Measurements from ENCODE around the gene FAM110C. TPM values are rescaled to one million over a fixed set of nuclear protein-coding genes. Genes with fewer than 3 reads are reported as not detected.
"Not testable (repeated sequence)": the region's sequence is repeated elsewhere in the genome, so short reads cannot be mapped to it uniquely, and the experiment has no call there.

FAM110C gene
- total RNA-seq, 1 donor from 2014 or later: 1.2 TPM

DNA sequence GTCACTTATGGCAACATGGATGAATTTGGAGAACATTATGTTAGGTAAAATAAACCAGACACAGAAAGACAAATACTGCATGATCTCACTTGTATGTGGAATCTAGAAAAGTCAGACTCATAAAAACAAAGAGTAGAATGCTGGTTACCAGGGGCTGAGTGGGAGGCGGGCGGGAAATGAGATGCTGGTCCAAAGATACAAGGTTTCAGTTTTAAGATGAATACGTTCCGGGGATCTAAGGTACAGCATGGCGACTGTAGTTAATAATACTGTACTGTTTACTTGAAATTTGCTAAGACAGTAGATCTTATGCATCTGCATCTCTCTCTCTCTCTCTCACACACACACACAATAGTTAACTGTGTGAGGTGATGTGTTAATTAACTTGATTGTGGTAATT lies 14.2 kb downstream of the FAM110C start:
- no peak overlapping the region for H3K4me3 Mint-ChIP-seq
- H3K36me3 Mint-ChIP-seq (ENCODE audit: low read depth): peaks cover 8% of the 10 kb centered on the region
- peaks cover 97% of the 10 kb centered on the region for H3K4me1 Mint-ChIP-seq (ENCODE audit: low read depth)

GRCh38 chr2:29253-29652 lies 17.1 kb downstream of the FAM110C start:
- Mint-ChIP-seq H3K27me3 (ENCODE audit: insufficient read depth) (no peaks in the 10 kb centered on the region), H3K27ac (peak overlapping the region; percentile 55), H3K36me3 (ENCODE audit: low read depth) (peaks cover 8% of the 10 kb centered on the region), H3K9me3 (peaks cover 3% of the 10 kb centered on the region), H3K4me3 (no peak overlapping the region), H3K4me1 (ENCODE audit: low read depth) (peaks cover 84% of the 10 kb centered on the region)
- DNase-seq (ENCODE audit: low spot score): no peak
- intact Hi-C loops (cut with micrococcal nuclease): no loop called here

More for the DNA sequence above, 14.2 kb downstream of the FAM110C start:
- Mint-ChIP-seq H3K27me3 (ENCODE audit: insufficient read depth) (no peaks in the 10 kb centered on the region), H3K9me3 (peaks cover 3% of the 10 kb centered on the region), H3K27ac (peak overlapping the region; percentile 73)
- intact Hi-C loops (cut with micrococcal nuclease): no loop called here
- no peak for DNase-seq (ENCODE audit: low spot score)

- Mint-ChIP-seq H3K36me3 (ENCODE audit: low read depth) (peaks cover 7% of the 10 kb centered on the region), H3K4me1 (ENCODE audit: low read depth) (peaks cover 84% of the 10 kb centered on the region)
- intact Hi-C loops (cut with micrococcal nuclease): no loop called here
These were observed 17.8 kb downstream of the FAM110C start for GRCh38 chr2:28406-28975.

GRCh38 chr2:26891-27290 lies 19.4 kb downstream of the FAM110C start:
- intact Hi-C loops (cut with micrococcal nuclease): no loop called here
- no peak for DNase-seq (ENCODE audit: low spot score)
- no peak overlapping the region for H3K27ac Mint-ChIP-seq
- H3K4me1 Mint-ChIP-seq (ENCODE audit: low read depth): peaks cover 78% of the 10 kb centered on the region
- peaks cover 3% of the 10 kb centered on the region for H3K36me3 Mint-ChIP-seq (ENCODE audit: low read depth)
- no peaks in the 10 kb centered on the region for H3K27me3 Mint-ChIP-seq (ENCODE audit: insufficient read depth)
- H3K9me3 Mint-ChIP-seq: peaks cover 14% of the 10 kb centered on the region
- H3K4me3 Mint-ChIP-seq: no peak overlapping the region

More at GRCh38 chr2:28406-28975, 17.8 kb downstream of the FAM110C start:
- Mint-ChIP-seq H3K9me3 (peaks cover 3% of the 10 kb centered on the region), H3K27me3 (ENCODE audit: insufficient read depth) (no peaks in the 10 kb centered on the region), H3K4me3 (no peak overlapping the region), H3K27ac (peak overlapping the region; percentile 55)
- DNase-seq (ENCODE audit: low spot score): no peak

GRCh38 chr2:25543-25942 lies 20.8 kb downstream of the FAM110C start:
- no peak for DNase-seq (ENCODE audit: low spot score)
- Mint-ChIP-seq H3K9me3 (peaks cover 14% of the 10 kb centered on the region), H3K4me1 (ENCODE audit: low read depth) (peaks cover 64% of the 10 kb centered on the region), H3K27ac (no peak overlapping the region), H3K36me3 (ENCODE audit: low read depth) (peaks cover 3% of the 10 kb centered on the region), H3K27me3 (ENCODE audit: insufficient read depth) (peaks cover 3% of the 10 kb centered on the region), H3K4me3 (no peak overlapping the region)
- intact Hi-C loops (cut with micrococcal nuclease): no loop called here

- H3K4me3 Mint-ChIP-seq: peak overlapping the region; percentile 43
- peaks cover 55% of the 10 kb centered on the region for H3K4me1 Mint-ChIP-seq (ENCODE audit: low read depth)
- peaks cover 14% of the 10 kb centered on the region for H3K9me3 Mint-ChIP-seq
- H3K36me3 Mint-ChIP-seq (ENCODE audit: low read depth); DNase-seq (ENCODE audit: low spot score); H3K27me3 Mint-ChIP-seq (ENCODE audit: insufficient read depth); intact Hi-C loops (cut with micrococcal nuclease): not testable (repeated sequence)
- peak overlapping the region; percentile 62 for H3K27ac Mint-ChIP-seq
These were observed 21.7 kb downstream of the FAM110C start for GRCh38 chr2:24591-24990.

- peaks cover 3% of the 10 kb centered on the region for H3K27me3 Mint-ChIP-seq (ENCODE audit: insufficient read depth)
- intact Hi-C loops (cut with micrococcal nuclease): no loop called here
These were observed 22.2 kb downstream of the FAM110C start for GRCh38 chr2:24107-24506.

GRCh38 chr2:23283-23682 lies 23.0 kb downstream of the FAM110C start:
- intact Hi-C loops (cut with micrococcal nuclease): no loop called here
- Mint-ChIP-seq H3K27ac (no peak overlapping the region), H3K27me3 (ENCODE audit: insufficient read depth) (peaks cover 5% of the 10 kb centered on the region), H3K36me3 (ENCODE audit: low read depth) (peaks cover 2% of the 10 kb centered on the region), H3K4me1 (ENCODE audit: low read depth) (peaks cover 46% of the 10 kb centered on the region), H3K9me3 (peaks cover 14% of the 10 kb centered on the region), H3K4me3 (no peak overlapping the region)
- no peak for DNase-seq (ENCODE audit: low spot score)

More at GRCh38 chr2:24107-24506, 22.2 kb downstream of the FAM110C start:
- peaks cover 50% of the 10 kb centered on the region for H3K4me1 Mint-ChIP-seq (ENCODE audit: low read depth)
- H3K9me3 Mint-ChIP-seq: peaks cover 14% of the 10 kb centered on the region
- DNase-seq (ENCODE audit: low spot score): no peak
- peak overlapping the region; percentile 43 for H3K4me3 Mint-ChIP-seq
- H3K36me3 Mint-ChIP-seq (ENCODE audit: low read depth): peaks cover 3% of the 10 kb centered on the region
- H3K27ac Mint-ChIP-seq: peak overlapping the region; percentile 62

- not testable (repeated sequence) for H3K4me3 Mint-ChIP-seq
These were observed 24.1 kb downstream of the FAM110C start for GRCh38 chr2:22244-22643.

GRCh38 chr2:20259-20658 lies 26.0 kb downstream of the FAM110C start:
- H3K36me3 Mint-ChIP-seq (ENCODE audit: low read depth); H3K4me3 Mint-ChIP-seq; DNase-seq (ENCODE audit: low spot score); intact Hi-C loops (cut with micrococcal nuclease); H3K27me3 Mint-ChIP-seq (ENCODE audit: insufficient read depth); H3K27ac Mint-ChIP-seq: not testable (repeated sequence)
- H3K9me3 Mint-ChIP-seq: peaks cover 14% of the 10 kb centered on the region
- peaks cover 41% of the 10 kb centered on the region for H3K4me1 Mint-ChIP-seq (ENCODE audit: low read depth)

More at GRCh38 chr2:22244-22643, 24.1 kb downstream of the FAM110C start:
- H3K27me3 Mint-ChIP-seq (ENCODE audit: insufficient read depth); DNase-seq (ENCODE audit: low spot score); H3K27ac Mint-ChIP-seq; H3K36me3 Mint-ChIP-seq (ENCODE audit: low read depth); intact Hi-C loops (cut with micrococcal nuclease): not testable (repeated sequence)
- H3K4me1 Mint-ChIP-seq (ENCODE audit: low read depth): peaks cover 36% of the 10 kb centered on the region
- peaks cover 14% of the 10 kb centered on the region for H3K9me3 Mint-ChIP-seq

- intact Hi-C loops (cut with micrococcal nuclease): no loop called here
- Mint-ChIP-seq H3K4me3 (no peak overlapping the region), H3K4me1 (ENCODE audit: low read depth) (peaks cover 43% of the 10 kb centered on the region), H3K9me3 (peaks cover 14% of the 10 kb centered on the region), H3K36me3 (ENCODE audit: low read depth) (peaks cover 2% of the 10 kb centered on the region), H3K27me3 (ENCODE audit: insufficient read depth) (peaks cover 5% of the 10 kb centered on the region), H3K27ac (no peak overlapping the region)
- no peak for DNase-seq (ENCODE audit: low spot score)
These were observed 26.8 kb downstream of the FAM110C start for GRCh38 chr2:19505-19904.

GRCh38 chr2:18402-19271 lies 27.7 kb downstream of the FAM110C start:
- Mint-ChIP-seq H3K4me3 (no peak overlapping the region), H3K4me1 (ENCODE audit: low read depth) (peaks cover 43% of the 10 kb centered on the region), H3K27me3 (ENCODE audit: insufficient read depth) (peaks cover 5% of the 10 kb centered on the region), H3K27ac (no peak overlapping the region), H3K9me3 (peaks cover 14% of the 10 kb centered on the region), H3K36me3 (ENCODE audit: low read depth) (peaks cover 2% of the 10 kb centered on the region)
- intact Hi-C loops (cut with micrococcal nuclease): no loop called here
- DNase-seq (ENCODE audit: low spot score): no peak

- H3K27me3 Mint-ChIP-seq (ENCODE audit: insufficient read depth); DNase-seq (ENCODE audit: low spot score); H3K9me3 Mint-ChIP-seq; H3K36me3 Mint-ChIP-seq (ENCODE audit: low read depth); intact Hi-C loops (cut with micrococcal nuclease): not testable (repeated sequence)
- Mint-ChIP-seq H3K27ac (peak overlapping the region; percentile 25), H3K4me3 (peak overlapping the region; percentile 11), H3K4me1 (ENCODE audit: low read depth) (peaks cover 33% of the 10 kb centered on the region)
These were observed 30.4 kb downstream of the FAM110C start for GRCh38 chr2:15916-16315.
